H1 (cell line): Measurements from ENCODE around the gene BOLA1. TPM values are rescaled to one million over a fixed set of nuclear protein-coding genes. Genes with fewer than 3 reads are reported as not detected.
A peak's percentile ranks its signal among the peaks of the same experiment; 100 is the strongest.

Source experiments
- RBBP5 ChIP-seq: IDR thresholded peaks from 2 replicates; pipeline ENCODE4 v1.7.1; 2012; ENCODE audit warnings: low read depth, mild to moderate bottlenecking, inconsistent platforms, low read length, moderate library complexity, borderline replicate concordance
- RFX5 ChIP-seq: IDR thresholded peaks from 2 replicates; pipeline ENCODE4 v1.6.1; 2011; ENCODE audit warnings: low read depth, low read length, improper control_type of control experiment, borderline replicate concordance
- polyA plus RNA-seq, 7 experiments: library from polyadenylated mRNA; depleted of rRNA in 3 of 7; stranded (reverse) in 5 of 7; unstranded in 2 of 7; fragments of >200 nt in 5 of 7; fragments of 200-250 nt in 2 of 7; gene quantifications; 1 replicate in 5 of 7; 2 replicates in 1 of 7; 4 replicates in 1 of 7; pipeline versions ENCODE4 v1.2.1 to v1.2.3, GENCODE V29; 2011 to 2013; ENCODE audit warnings: missing spikeins in 2 of 7, mixed read lengths in 2 of 7
- total RNA-seq: library from RNA; stranded (reverse); fragmentation: NEBNext Ultra II Directional; extraction: Animal tissue kit (Norgen Biotek cat#: 25700); gene quantifications from 2 replicates; pipeline ENCODE4 v1.2.1, GENCODE V29; 2021
- TF ChIP-seq, protein P1 (sequence below): fragments of 300-600 bp; sonication (generic); IDR thresholded peaks from 2 replicates; pipeline ENCODE4 v1.7.1; 2012; ENCODE audit warnings: low read length, moderate library complexity, mild to moderate bottlenecking, inconsistent platforms; ENCODE audit not compliant: insufficient replicate concordance
- TF ChIP-seq, protein P2 (sequence below): IDR thresholded peaks from 2 replicates; pipeline ENCODE4 v1.6.1; 2012; ENCODE audit warnings: inconsistent platforms
- TF ChIP-seq, protein P3 (sequence below), 3 experiments: IDR thresholded peaks; 1 replicate in 2 of 3; 2 replicates in 1 of 3; pipeline versions ENCODE4 v1.5.1 to v1.6.1; 2011; ENCODE audit warnings: low read length in 3 of 3, mild to moderate bottlenecking in 3 of 3, inconsistent platforms in 2 of 3, low read depth in 1 of 3, moderate library complexity in 1 of 3; ENCODE audit not compliant: insufficient read depth in 1 of 3; ENCODE audit errors: control extremely low read depth in 1 of 3

BOLA1 gene
- total and polyA plus RNA-seq, 2 of the 8 experiments (the other 6 are each of a cell fraction or from before 2014, with no cell fraction given), result 8.1 to 15.4 TPM

DNA sequence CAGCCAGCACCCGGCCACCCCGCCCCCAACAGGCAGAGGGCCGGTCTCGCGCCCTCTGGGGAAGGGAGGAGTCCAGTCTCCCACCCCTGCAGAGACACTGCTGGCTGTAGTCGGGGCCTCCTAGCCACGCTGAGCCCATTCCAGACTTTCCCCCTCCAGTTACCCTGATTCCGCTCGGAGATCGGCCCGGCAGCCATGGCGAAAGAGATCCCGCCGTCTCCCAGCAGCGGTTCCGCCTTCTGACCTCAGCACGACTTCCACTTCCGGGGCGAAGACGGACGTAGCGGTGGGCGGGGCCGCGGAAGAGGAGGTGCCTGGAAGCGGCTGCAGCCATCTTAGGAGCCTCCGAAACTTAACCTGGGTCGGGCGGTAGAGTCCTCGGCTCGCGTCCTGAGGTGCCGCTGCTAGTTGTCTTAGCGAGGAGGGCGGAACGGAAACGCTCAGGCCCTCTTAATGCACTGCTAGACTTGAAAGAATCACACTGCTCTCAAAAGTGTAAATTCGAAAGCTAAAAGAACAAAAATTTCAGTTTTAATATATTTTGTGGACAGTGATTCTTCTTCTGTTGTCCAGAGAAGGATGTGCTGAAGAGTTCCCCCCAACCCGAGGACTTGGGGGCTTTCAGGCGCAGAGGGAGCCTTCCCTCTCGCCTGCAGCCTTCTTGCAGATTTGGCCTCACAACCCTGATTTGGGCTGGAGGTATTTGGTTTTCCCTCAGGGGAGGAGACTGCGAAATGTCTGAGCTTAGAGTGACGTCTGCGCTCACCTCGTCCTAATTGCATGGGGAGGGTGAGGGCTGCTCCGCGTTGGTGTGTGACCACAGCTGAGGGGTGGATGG, 28.4 kb downstream of the BOLA1 start, which contains the start of gene SF3B4 (continued):
- TF ChIP-seq, protein P1, sequence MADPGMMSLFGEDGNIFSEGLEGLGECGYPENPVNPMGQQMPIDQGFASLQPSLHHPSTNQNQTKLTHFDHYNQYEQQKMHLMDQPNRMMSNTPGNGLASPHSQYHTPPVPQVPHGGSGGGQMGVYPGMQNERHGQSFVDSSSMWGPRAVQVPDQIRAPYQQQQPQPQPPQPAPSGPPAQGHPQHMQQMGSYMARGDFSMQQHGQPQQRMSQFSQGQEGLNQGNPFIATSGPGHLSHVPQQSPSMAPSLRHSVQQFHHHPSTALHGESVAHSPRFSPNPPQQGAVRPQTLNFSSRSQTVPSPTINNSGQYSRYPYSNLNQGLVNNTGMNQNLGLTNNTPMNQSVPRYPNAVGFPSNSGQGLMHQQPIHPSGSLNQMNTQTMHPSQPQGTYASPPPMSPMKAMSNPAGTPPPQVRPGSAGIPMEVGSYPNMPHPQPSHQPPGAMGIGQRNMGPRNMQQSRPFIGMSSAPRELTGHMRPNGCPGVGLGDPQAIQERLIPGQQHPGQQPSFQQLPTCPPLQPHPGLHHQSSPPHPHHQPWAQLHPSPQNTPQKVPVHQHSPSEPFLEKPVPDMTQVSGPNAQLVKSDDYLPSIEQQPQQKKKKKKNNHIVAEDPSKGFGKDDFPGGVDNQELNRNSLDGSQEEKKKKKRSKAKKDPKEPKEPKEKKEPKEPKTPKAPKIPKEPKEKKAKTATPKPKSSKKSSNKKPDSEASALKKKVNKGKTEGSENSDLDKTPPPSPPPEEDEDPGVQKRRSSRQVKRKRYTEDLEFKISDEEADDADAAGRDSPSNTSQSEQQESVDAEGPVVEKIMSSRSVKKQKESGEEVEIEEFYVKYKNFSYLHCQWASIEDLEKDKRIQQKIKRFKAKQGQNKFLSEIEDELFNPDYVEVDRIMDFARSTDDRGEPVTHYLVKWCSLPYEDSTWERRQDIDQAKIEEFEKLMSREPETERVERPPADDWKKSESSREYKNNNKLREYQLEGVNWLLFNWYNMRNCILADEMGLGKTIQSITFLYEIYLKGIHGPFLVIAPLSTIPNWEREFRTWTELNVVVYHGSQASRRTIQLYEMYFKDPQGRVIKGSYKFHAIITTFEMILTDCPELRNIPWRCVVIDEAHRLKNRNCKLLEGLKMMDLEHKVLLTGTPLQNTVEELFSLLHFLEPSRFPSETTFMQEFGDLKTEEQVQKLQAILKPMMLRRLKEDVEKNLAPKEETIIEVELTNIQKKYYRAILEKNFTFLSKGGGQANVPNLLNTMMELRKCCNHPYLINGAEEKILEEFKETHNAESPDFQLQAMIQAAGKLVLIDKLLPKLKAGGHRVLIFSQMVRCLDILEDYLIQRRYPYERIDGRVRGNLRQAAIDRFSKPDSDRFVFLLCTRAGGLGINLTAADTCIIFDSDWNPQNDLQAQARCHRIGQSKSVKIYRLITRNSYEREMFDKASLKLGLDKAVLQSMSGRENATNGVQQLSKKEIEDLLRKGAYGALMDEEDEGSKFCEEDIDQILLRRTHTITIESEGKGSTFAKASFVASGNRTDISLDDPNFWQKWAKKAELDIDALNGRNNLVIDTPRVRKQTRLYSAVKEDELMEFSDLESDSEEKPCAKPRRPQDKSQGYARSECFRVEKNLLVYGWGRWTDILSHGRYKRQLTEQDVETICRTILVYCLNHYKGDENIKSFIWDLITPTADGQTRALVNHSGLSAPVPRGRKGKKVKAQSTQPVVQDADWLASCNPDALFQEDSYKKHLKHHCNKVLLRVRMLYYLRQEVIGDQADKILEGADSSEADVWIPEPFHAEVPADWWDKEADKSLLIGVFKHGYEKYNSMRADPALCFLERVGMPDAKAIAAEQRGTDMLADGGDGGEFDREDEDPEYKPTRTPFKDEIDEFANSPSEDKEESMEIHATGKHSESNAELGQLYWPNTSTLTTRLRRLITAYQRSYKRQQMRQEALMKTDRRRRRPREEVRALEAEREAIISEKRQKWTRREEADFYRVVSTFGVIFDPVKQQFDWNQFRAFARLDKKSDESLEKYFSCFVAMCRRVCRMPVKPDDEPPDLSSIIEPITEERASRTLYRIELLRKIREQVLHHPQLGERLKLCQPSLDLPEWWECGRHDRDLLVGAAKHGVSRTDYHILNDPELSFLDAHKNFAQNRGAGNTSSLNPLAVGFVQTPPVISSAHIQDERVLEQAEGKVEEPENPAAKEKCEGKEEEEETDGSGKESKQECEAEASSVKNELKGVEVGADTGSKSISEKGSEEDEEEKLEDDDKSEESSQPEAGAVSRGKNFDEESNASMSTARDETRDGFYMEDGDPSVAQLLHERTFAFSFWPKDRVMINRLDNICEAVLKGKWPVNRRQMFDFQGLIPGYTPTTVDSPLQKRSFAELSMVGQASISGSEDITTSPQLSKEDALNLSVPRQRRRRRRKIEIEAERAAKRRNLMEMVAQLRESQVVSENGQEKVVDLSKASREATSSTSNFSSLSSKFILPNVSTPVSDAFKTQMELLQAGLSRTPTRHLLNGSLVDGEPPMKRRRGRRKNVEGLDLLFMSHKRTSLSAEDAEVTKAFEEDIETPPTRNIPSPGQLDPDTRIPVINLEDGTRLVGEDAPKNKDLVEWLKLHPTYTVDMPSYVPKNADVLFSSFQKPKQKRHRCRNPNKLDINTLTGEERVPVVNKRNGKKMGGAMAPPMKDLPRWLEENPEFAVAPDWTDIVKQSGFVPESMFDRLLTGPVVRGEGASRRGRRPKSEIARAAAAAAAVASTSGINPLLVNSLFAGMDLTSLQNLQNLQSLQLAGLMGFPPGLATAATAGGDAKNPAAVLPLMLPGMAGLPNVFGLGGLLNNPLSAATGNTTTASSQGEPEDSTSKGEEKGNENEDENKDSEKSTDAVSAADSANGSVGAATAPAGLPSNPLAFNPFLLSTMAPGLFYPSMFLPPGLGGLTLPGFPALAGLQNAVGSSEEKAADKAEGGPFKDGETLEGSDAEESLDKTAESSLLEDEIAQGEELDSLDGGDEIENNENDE, result no peak
- TF ChIP-seq RFX5 (no peak), RBBP5 (peak; percentile 88; the same call in 1 of the 2 replicates)
- TF ChIP-seq, protein P2, sequence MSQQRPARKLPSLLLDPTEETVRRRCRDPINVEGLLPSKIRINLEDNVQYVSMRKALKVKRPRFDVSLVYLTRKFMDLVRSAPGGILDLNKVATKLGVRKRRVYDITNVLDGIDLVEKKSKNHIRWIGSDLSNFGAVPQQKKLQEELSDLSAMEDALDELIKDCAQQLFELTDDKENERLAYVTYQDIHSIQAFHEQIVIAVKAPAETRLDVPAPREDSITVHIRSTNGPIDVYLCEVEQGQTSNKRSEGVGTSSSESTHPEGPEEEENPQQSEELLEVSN, result no peak
- TF ChIP-seq, protein P3, sequence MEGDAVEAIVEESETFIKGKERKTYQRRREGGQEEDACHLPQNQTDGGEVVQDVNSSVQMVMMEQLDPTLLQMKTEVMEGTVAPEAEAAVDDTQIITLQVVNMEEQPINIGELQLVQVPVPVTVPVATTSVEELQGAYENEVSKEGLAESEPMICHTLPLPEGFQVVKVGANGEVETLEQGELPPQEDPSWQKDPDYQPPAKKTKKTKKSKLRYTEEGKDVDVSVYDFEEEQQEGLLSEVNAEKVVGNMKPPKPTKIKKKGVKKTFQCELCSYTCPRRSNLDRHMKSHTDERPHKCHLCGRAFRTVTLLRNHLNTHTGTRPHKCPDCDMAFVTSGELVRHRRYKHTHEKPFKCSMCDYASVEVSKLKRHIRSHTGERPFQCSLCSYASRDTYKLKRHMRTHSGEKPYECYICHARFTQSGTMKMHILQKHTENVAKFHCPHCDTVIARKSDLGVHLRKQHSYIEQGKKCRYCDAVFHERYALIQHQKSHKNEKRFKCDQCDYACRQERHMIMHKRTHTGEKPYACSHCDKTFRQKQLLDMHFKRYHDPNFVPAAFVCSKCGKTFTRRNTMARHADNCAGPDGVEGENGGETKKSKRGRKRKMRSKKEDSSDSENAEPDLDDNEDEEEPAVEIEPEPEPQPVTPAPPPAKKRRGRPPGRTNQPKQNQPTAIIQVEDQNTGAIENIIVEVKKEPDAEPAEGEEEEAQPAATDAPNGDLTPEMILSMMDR (IDR thresholded peaks at IDR 0.05; ENCODE audit: control extremely low read depth in 1 of 3, insufficient read depth in 1 of 3, low read depth in 1 of 3, low read length in 3 of 3), result no peak
